ENCODE data around the gene PDZD7. TPM values are rescaled to one million over a fixed set of nuclear protein-coding genes. Genes with fewer than 3 reads are reported as not detected.

PDZD7 gene
- total and polyA plus RNA-seq, 9 of the 15 experiments (the other 6 are each of a cell fraction or from before 2014, with no cell fraction given), result 0.04 to 0.24 (median 0.08) TPM; not detected in 3

DNA sequence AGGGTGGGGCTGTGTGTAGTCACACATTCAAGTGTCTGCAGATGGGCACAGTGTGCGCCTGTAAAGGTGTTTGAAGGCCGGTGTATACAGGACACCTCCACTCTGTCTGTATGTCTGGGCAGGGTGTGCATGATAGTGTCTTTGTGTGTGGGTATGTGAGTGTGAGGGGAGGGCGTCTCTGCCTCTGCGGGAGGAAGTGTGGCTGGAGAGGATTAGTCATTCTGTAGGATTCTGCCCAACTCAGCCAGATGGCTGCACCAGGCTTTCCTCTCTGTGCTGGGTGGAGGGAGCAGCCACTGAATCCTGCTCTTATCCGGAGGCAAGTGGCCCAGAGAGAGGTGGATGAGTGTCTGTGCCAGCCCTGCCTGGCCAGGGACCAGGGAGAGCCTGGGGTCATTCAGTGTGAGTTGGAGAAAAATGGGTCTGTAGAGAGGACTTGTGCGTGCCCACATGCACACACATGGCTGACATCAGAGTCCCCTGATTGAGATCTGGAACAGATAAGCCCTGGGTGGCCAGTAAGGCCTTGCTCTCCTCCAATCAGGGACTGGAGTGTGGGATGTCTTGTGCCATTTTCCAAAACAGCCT is 1.8 kb upstream of the PDZD7 start (continued):
- TF ChIP-seq, protein P1, sequence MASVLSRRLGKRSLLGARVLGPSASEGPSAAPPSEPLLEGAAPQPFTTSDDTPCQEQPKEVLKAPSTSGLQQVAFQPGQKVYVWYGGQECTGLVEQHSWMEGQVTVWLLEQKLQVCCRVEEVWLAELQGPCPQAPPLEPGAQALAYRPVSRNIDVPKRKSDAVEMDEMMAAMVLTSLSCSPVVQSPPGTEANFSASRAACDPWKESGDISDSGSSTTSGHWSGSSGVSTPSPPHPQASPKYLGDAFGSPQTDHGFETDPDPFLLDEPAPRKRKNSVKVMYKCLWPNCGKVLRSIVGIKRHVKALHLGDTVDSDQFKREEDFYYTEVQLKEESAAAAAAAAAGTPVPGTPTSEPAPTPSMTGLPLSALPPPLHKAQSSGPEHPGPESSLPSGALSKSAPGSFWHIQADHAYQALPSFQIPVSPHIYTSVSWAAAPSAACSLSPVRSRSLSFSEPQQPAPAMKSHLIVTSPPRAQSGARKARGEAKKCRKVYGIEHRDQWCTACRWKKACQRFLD (CRISPR knock-in tag; IDR thresholded peaks at IDR 0.05), result peak; percentile 41; the same call in 1 of the 2 replicates
- TF ChIP-seq SIRT6 (IDR thresholded peaks at IDR 0.05; ENCODE audit: low read depth, low read length) (no peak), NFATC3 (IDR thresholded peaks at IDR 0.05) (no peak), SMARCE1 (IDR thresholded peaks at IDR 0.05) (peak; percentile 28; the same call in 1 of the 2 replicates), MTF1 (CRISPR knock-in tag; IDR thresholded peaks at IDR 0.05; ENCODE audit: borderline replicate concordance) (no peak), HDAC2 (IDR thresholded peaks at IDR 0.05) (0 out of 2 replicates have a peak, but pooled peaks have one; percentile 12), STAT5B (CRISPR knock-in tag; IDR thresholded peaks at IDR 0.05) (no peak), MEIS2 (IDR thresholded peaks at IDR 0.05; ENCODE audit: partially characterized antibody) (no peak), DDX20 (tag; IDR thresholded peaks at IDR 0.05; ENCODE audit: low read depth) (no peak), SPI1 (IDR thresholded peaks at IDR 0.05; ENCODE audit: borderline replicate concordance, low read depth, low read length) (peak; percentile 70; the same call in 1 of the 2 replicates), ATF3 (IDR thresholded peaks at IDR 0.05) (peak; percentile 58; the same call in 1 of the 2 replicates), ATF3 (CRISPR knock-in tag; conservative IDR thresholded peaks at IDR 0.05) (no peak), C11orf30 (IDR thresholded peaks at IDR 0.05; ENCODE audit: low read depth) (no peak), TAF9B (IDR thresholded peaks at IDR 0.05; ENCODE audit: partially characterized antibody) (no peak)
- TF ChIP-seq, protein P2, sequence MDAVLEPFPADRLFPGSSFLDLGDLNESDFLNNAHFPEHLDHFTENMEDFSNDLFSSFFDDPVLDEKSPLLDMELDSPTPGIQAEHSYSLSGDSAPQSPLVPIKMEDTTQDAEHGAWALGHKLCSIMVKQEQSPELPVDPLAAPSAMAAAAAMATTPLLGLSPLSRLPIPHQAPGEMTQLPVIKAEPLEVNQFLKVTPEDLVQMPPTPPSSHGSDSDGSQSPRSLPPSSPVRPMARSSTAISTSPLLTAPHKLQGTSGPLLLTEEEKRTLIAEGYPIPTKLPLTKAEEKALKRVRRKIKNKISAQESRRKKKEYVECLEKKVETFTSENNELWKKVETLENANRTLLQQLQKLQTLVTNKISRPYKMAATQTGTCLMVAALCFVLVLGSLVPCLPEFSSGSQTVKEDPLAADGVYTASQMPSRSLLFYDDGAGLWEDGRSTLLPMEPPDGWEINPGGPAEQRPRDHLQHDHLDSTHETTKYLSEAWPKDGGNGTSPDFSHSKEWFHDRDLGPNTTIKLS (IDR thresholded peaks at IDR 0.05; ENCODE audit: borderline replicate concordance, low read depth), result no peak
- TF ChIP-seq, protein P3, sequence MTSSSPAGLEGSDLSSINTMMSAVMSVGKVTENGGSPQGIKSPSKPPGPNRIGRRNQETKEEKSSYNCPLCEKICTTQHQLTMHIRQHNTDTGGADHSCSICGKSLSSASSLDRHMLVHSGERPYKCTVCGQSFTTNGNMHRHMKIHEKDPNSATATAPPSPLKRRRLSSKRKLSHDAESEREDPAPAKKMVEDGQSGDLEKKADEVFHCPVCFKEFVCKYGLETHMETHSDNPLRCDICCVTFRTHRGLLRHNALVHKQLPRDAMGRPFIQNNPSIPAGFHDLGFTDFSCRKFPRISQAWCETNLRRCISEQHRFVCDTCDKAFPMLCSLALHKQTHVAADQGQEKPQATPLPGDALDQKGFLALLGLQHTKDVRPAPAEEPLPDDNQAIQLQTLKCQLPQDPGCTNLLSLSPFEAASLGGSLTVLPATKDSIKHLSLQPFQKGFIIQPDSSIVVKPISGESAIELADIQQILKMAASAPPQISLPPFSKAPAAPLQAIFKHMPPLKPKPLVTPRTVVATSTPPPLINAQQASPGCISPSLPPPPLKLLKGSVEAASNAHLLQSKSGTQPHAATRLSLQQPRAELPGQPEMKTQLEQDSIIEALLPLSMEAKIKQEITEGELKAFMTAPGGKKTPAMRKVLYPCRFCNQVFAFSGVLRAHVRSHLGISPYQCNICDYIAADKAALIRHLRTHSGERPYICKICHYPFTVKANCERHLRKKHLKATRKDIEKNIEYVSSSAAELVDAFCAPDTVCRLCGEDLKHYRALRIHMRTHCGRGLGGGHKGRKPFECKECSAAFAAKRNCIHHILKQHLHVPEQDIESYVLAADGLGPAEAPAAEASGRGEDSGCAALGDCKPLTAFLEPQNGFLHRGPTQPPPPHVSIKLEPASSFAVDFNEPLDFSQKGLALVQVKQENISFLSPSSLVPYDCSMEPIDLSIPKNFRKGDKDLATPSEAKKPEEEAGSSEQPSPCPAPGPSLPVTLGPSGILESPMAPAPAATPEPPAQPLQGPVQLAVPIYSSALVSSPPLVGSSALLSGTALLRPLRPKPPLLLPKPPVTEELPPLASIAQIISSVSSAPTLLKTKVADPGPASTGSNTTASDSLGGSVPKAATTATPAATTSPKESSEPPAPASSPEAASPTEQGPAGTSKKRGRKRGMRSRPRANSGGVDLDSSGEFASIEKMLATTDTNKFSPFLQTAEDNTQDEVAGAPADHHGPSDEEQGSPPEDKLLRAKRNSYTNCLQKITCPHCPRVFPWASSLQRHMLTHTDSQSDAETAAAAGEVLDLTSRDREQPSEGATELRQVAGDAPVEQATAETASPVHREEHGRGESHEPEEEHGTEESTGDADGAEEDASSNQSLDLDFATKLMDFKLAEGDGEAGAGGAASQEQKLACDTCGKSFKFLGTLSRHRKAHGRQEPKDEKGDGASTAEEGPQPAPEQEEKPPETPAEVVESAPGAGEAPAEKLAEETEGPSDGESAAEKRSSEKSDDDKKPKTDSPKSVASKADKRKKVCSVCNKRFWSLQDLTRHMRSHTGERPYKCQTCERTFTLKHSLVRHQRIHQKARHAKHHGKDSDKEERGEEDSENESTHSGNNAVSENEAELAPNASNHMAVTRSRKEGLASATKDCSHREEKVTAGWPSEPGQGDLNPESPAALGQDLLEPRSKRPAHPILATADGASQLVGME (CRISPR knock-in tag; IDR thresholded peaks at IDR 0.05), result no peak
